H1 (cell line): Measurements from ENCODE around the gene SLC22A6. TPM values are rescaled to one million over a fixed set of nuclear protein-coding genes. Genes with fewer than 3 reads are reported as not detected.

Experiments
- CTCF ChIA-PET: fragments of 300-600 bp; sonication (Branson Sonifier 250); formaldehyde crosslinking; loops from one replicate; lab custom pipeline; 2021; ENCODE audit not compliant: partially characterized antibody; lab: Charles Lee
- POLR2A ChIA-PET: fragments of 300-600 bp; sonication (Branson Sonifier 250); formaldehyde crosslinking; loops from one replicate; lab custom pipeline; 2021; ENCODE audit warnings: inconsistent platforms; ENCODE audit not compliant: partially characterized antibody; lab: Charles Lee
- DNase-seq, 2 experiments: peaks; one replicate each; pipeline versions ENCODE4 v3.0.0 to v3.0.0-alpha.2; 2010 to 2022; ENCODE audit warnings: low spot score in 2 of 2, low read depth in 1 of 2, mixed read lengths in 1 of 2
- FAIRE-seq: peaks from 2 replicates; lab custom pipeline; 2011; peaks lifted over from hg19 to GRCh38; lab: Jason Lieb, UNC
- H2AFZ ChIP-seq: 2 replicates; pipeline ENCODE4 v1.8.1; 2012; ENCODE audit warnings: low read length, inconsistent platforms
- H2AK5ac ChIP-seq: 2 replicates; pipeline ENCODE4 v1.6.1; 2013; ENCODE audit warnings: low read depth, low read length
- H2BK120ac ChIP-seq: replicated peaks from 2 replicates; pipeline ENCODE3; 2013; ENCODE audit warnings: low read depth, low read length, inconsistent platforms
- H2BK12ac ChIP-seq: 2 replicates; pipeline ENCODE4 v1.6.1; 2013; ENCODE audit warnings: low read depth, low read length
- H2BK15ac ChIP-seq: 2 replicates; pipeline ENCODE4 v1.6.1; 2013; ENCODE audit warnings: low read length
- H2BK20ac ChIP-seq: 2 replicates; pipeline ENCODE4 v1.6.1; 2013; ENCODE audit warnings: low read length
- H2BK5ac ChIP-seq: 2 replicates; pipeline ENCODE4 v1.6.1; 2013; ENCODE audit warnings: low read depth, low read length
- H3K14ac ChIP-seq: 2 replicates; pipeline ENCODE4 v1.6.1; 2013; ENCODE audit warnings: inconsistent platforms; ENCODE audit not compliant: insufficient read length
- H3K18ac ChIP-seq: 2 replicates; pipeline ENCODE4 v1.6.1; 2013; ENCODE audit warnings: low read length; ENCODE audit errors: extremely low read depth
- H3K23ac ChIP-seq: 2 replicates; pipeline ENCODE4 v1.6.1; 2013; ENCODE audit warnings: inconsistent platforms; ENCODE audit not compliant: insufficient read length
- H3K23me2 ChIP-seq: 2 replicates; pipeline ENCODE4 v1.6.1; 2013; ENCODE audit warnings: low read depth, low read length
- H3K27ac ChIP-seq: 2 replicates; pipeline ENCODE4 v1.6.1; 2011; ENCODE audit warnings: low read depth, low read length, inconsistent platforms
- H3K27me3 ChIP-seq, 4 experiments: replicated peaks in 1 of 4; 1 replicate in 1 of 4; 2 replicates in 3 of 4; pipeline versions ENCODE4 v1.6.1 to v1.8.1; 2011 to 2013; ENCODE audit warnings: low read length in 3 of 4, mild to moderate bottlenecking in 3 of 4, inconsistent platforms in 2 of 4, mixed read lengths in 2 of 4, moderate library complexity in 1 of 4; ENCODE audit not compliant: control insufficient read depth in 3 of 4, insufficient read depth in 3 of 4; ENCODE audit errors: extremely low read depth in 1 of 4
- H3K36me3 ChIP-seq, 4 experiments: 2 replicates each; pipeline versions ENCODE4 v1.6.1 to v1.8.1; 2011 to 2013; ENCODE audit warnings: mild to moderate bottlenecking in 4 of 4, low read length in 3 of 4, moderate library complexity in 2 of 4, control low read depth in 1 of 4, inconsistent platforms in 1 of 4; ENCODE audit not compliant: insufficient read depth in 4 of 4, control insufficient read depth in 2 of 4
- H3K4ac ChIP-seq: replicated peaks from 2 replicates; pipeline ENCODE3; 2013; ENCODE audit warnings: low read length, low read depth, mixed read lengths, inconsistent platforms; ENCODE audit not compliant: insufficient read length
- H3K4me1 ChIP-seq, 4 experiments: replicated peaks in 1 of 4; 1 replicate in 1 of 4; 2 replicates in 3 of 4; pipeline versions ENCODE4 v1.6.1 to v1.8.1; 2011 to 2013; ENCODE audit warnings: low read length in 3 of 4, inconsistent platforms in 2 of 4, mixed read lengths in 1 of 4; ENCODE audit not compliant: insufficient read depth in 4 of 4, control insufficient read depth in 3 of 4
- H3K4me2 ChIP-seq, 2 experiments: 2 replicates each; pipeline versions ENCODE4 v1.6.1 to v1.8.1; 2011 to 2013; ENCODE audit warnings: low read depth in 2 of 2, low read length in 2 of 2, control low read depth in 1 of 2, inconsistent platforms in 1 of 2, mild to moderate bottlenecking in 1 of 2; ENCODE audit not compliant: insufficient read depth in 1 of 2
- H3K4me3 ChIP-seq, 4 experiments: fragments of 200-600, 300-600 bp in 1 of 4; sonication (generic), shearing (Covaris generic), sonication (Bioruptor Twin) in 1 of 4; 2 replicates each; pipeline versions ENCODE4 v1.5.1 to v1.8.1; 2011 to 2016; ENCODE audit warnings: low read length in 4 of 4, low read depth in 3 of 4, control low read depth in 2 of 4, inconsistent platforms in 2 of 4, mild to moderate bottlenecking in 2 of 4, mixed read lengths in 1 of 4, moderate library complexity in 1 of 4; ENCODE audit not compliant: insufficient read depth in 2 of 4; ENCODE audit errors: extremely low read depth in 1 of 4
- H3K56ac ChIP-seq: replicated peaks from 2 replicates; pipeline ENCODE3; 2013; ENCODE audit warnings: low read depth, mild to moderate bottlenecking, mixed read lengths, low read length, inconsistent platforms; ENCODE audit not compliant: insufficient read length
- H3K79me1 ChIP-seq: 2 replicates; pipeline ENCODE4 v1.6.1; 2013; ENCODE audit warnings: low read depth, low read length, control low read depth
- H3K79me2 ChIP-seq, 2 experiments: 2 replicates each; pipeline versions ENCODE4 v1.6.1 to v1.8.1; 2012 to 2013; ENCODE audit warnings: low read length in 2 of 2, mild to moderate bottlenecking in 2 of 2, inconsistent platforms in 1 of 2; ENCODE audit not compliant: insufficient read depth in 2 of 2, control insufficient read depth in 1 of 2
- H3K9ac ChIP-seq, 4 experiments: replicated peaks in 1 of 4; 1 replicate in 1 of 4; 2 replicates in 3 of 4; pipeline versions ENCODE4 v1.6.1 to v1.8.1; 2011 to 2013; ENCODE audit warnings: low read depth in 3 of 4, low read length in 3 of 4, control low read depth in 2 of 4, mild to moderate bottlenecking in 2 of 4, moderate library complexity in 2 of 4, inconsistent platforms in 1 of 4; ENCODE audit errors: extremely low read depth in 1 of 4
- H3K9me3 ChIP-seq, 2 experiments: 2 replicates each; pipeline versions ENCODE4 v1.6.1 to v1.8.1; 2012 to 2013; ENCODE audit warnings: mild to moderate bottlenecking in 2 of 2, moderate library complexity in 2 of 2, control low read depth in 1 of 2, inconsistent platforms in 1 of 2, low read depth in 1 of 2, low read length in 1 of 2, mixed read lengths in 1 of 2; ENCODE audit not compliant: insufficient read depth in 2 of 2
- H4K20me1 ChIP-seq, 2 experiments: replicated peaks in 1 of 2; 2 replicates each; pipeline versions ENCODE3 to v1.8.1; 2011 to 2013; ENCODE audit warnings: inconsistent platforms in 2 of 2, low read length in 2 of 2, mild to moderate bottlenecking in 1 of 2; ENCODE audit not compliant: insufficient read depth in 2 of 2, control insufficient read depth in 1 of 2
- H4K5ac ChIP-seq: 2 replicates; pipeline ENCODE4 v1.6.1; 2013; ENCODE audit warnings: low read length, low read depth, mixed read lengths, inconsistent platforms; ENCODE audit not compliant: insufficient read length
- H4K8ac ChIP-seq: 2 replicates; pipeline ENCODE4 v1.8.0; 2013; ENCODE audit warnings: mild to moderate bottlenecking, moderate library complexity, low read length, inconsistent platforms; ENCODE audit not compliant: insufficient read depth; ENCODE audit errors: extremely low read depth
- H4K91ac ChIP-seq: replicated peaks from 2 replicates; pipeline ENCODE3; 2013; ENCODE audit warnings: low read length, mixed read lengths, inconsistent platforms; ENCODE audit not compliant: insufficient read length
- CHD1 ChIP-seq: IDR thresholded peaks from 2 replicates; pipeline ENCODE4 v1.6.1; 2012; ENCODE audit warnings: low read depth, low read length, improper control_type of control experiment
- EZH2 ChIP-seq: fragments of 200-600 bp; sonication (generic); IDR thresholded peaks from 2 replicates; pipeline ENCODE4 v1.7.1; 2012; ENCODE audit warnings: low read depth, mild to moderate bottlenecking, moderate library complexity, low read length, inconsistent platforms; ENCODE audit not compliant: severe bottlenecking
- KDM1A ChIP-seq: fragments of 200-600, 300-600 bp; sonication (generic); IDR thresholded peaks from 2 replicates; pipeline ENCODE4 v1.7.1; 2016; ENCODE audit warnings: mild to moderate bottlenecking, low read length, borderline replicate concordance
- MAFK ChIP-seq: IDR thresholded peaks from 2 replicates; pipeline ENCODE4 v1.6.1; 2012; ENCODE audit warnings: low read depth, mild to moderate bottlenecking, improper control_type of control experiment, low read length
- NANOG ChIP-seq: IDR thresholded peaks from 2 replicates; pipeline ENCODE4 v1.6.1; 2011; ENCODE audit warnings: low read length, low read depth, mild to moderate bottlenecking, inconsistent platforms; ENCODE audit not compliant: insufficient read depth, poor library complexity, severe bottlenecking
- NRF1 ChIP-seq: IDR thresholded peaks from 2 replicates; pipeline ENCODE4 v1.6.1; 2011; ENCODE audit warnings: mild to moderate bottlenecking, low read depth, low read length, improper control_type of control experiment
- RFX5 ChIP-seq: IDR thresholded peaks from 2 replicates; pipeline ENCODE4 v1.6.1; 2011; ENCODE audit warnings: low read depth, low read length, improper control_type of control experiment, borderline replicate concordance
- SP1 ChIP-seq: IDR thresholded peaks from 2 replicates; pipeline ENCODE4 v1.6.1; 2011; ENCODE audit warnings: low read depth, low read length
- SUZ12 ChIP-seq: fragments of 200-600 bp; sonication (generic); IDR thresholded peaks from 2 replicates; pipeline ENCODE4 v1.6.1; 2012; ENCODE audit warnings: mild to moderate bottlenecking, inconsistent platforms, low read length, moderate library complexity, mixed read lengths
- USF2 ChIP-seq: IDR thresholded peaks from 2 replicates; pipeline ENCODE4 v1.6.1; 2011; ENCODE audit warnings: low read length, improper control_type of control experiment
- WGBS, 2 experiments: shearing (Covaris generic) in 1 of 2; methylation state at CpG; one replicate each; pipeline versions ENCODE4 v1.1.6 to v1.1.7; 2013 to 2015; ENCODE audit warnings: low lambda C conversion rate in 2 of 2, mixed read lengths in 2 of 2, inconsistent platforms in 1 of 2, low coverage in 1 of 2, missing lambda C conversion rate in 1 of 2; ENCODE audit not compliant: insufficient replicate concordance in 2 of 2, insufficient coverage in 1 of 2, insufficient read length in 1 of 2; ENCODE audit errors: extremely low coverage in 1 of 2, missing lambda C conversion rate in 1 of 2; 5-methylcytosine and 5-hydroxymethylcytosine counted together
- polyA plus RNA-seq, 7 experiments: library from polyadenylated mRNA; depleted of rRNA in 3 of 7; stranded (reverse) in 5 of 7; unstranded in 2 of 7; fragments of >200 nt in 5 of 7; fragments of 200-250 nt in 2 of 7; gene quantifications; 1 replicate in 5 of 7; 2 replicates in 1 of 7; 4 replicates in 1 of 7; pipeline versions ENCODE4 v1.2.1 to v1.2.3, GENCODE V29; 2011 to 2013; ENCODE audit warnings: missing spikeins in 2 of 7, mixed read lengths in 2 of 7
- total RNA-seq: library from RNA; stranded (reverse); fragmentation: NEBNext Ultra II Directional; extraction: Animal tissue kit (Norgen Biotek cat#: 25700); gene quantifications from 2 replicates; pipeline ENCODE4 v1.2.1, GENCODE V29; 2021

SLC22A6 gene
- total and polyA plus RNA-seq, 2 of the 8 experiments (the other 6 are each of a cell fraction or from before 2014, with no cell fraction given) = not detected

GRCh38 chr11:62926680-62927455 lies 57.9 kb downstream of the SLC22A6 start:
- Histone ChIP-seq H3K23me2 (peaks cover 17% of the 10 kb centered on the region), H2BK12ac (peak overlapping the region; percentile 99; the same call in 1 of the 2 replicates), H3K4me2 (peak overlapping the region; percentile 97 to 99), H3K14ac (no peak overlapping the region), H2BK120ac (no peak overlapping the region), H2BK15ac (0 out of 2 replicates have a peak overlapping the region, but pooled peaks have one; percentile 46), H4K8ac (peak overlapping the region; percentile 51), H3K4me1 (peaks cover 6 to 33% (median 19%) of the 10 kb centered on the region in 4 experiments), H3K56ac (no peak overlapping the region), H3K23ac (no peak overlapping the region), H3K79me2 (no peaks in the 10 kb centered on the region), H2AFZ (peak overlapping the region; percentile 78; the same call in 1 of the 2 replicates), H3K27me3 (peaks cover 15 to 59% (median 51%) of the 10 kb centered on the region in 4 experiments), H2BK20ac (peak overlapping the region; percentile 80; the same call in 1 of the 2 replicates), H3K18ac (peak overlapping the region; percentile 57; the same call in 1 of the 2 replicates), H3K79me1 (no peaks in the 10 kb centered on the region), H3K4ac (no peak overlapping the region), H2AK5ac (no peak overlapping the region), H2BK5ac (peak overlapping the region; percentile 71; the same call in 1 of the 2 replicates), H4K20me1 (no peaks in the 10 kb centered on the region), H3K9me3 (no peaks in the 10 kb centered on the region), H4K91ac (no peak overlapping the region), H3K9ac (0 out of 7 replicates have a peak overlapping the region, but pooled peaks of 1 of the 4 experiments have one; percentile 11), H3K27ac (no peak overlapping the region), H3K4me3 (peak overlapping the region; percentile 55 to 76 (median 62)), H3K36me3 (no peaks in the 10 kb centered on the region), H4K5ac (no peak overlapping the region)
- DNase-seq = no peak
- ChIA-PET POLR2A (interaction anchor here (0.6 to 57.8 kb wide), 12 partner anchors 8 to 157 kb away, joined by 3 to 1185 read pairs (median 5); partner anchors contain the start of gene SLC3A2), CTCF (interaction anchor here (0.6 to 16.5 kb wide), 13 partner anchors 9 to 201 kb away, joined by 3 to 232 read pairs (median 4); no protein-coding TSS in a partner anchor)
- WGBS, 2 experiments = 9% methylated on average over 31 of the region's 53 CpGs; no CpG with 5 or more reads in 1 of the 2 experiments
- FAIRE-seq = no peak
- peak; percentile 80 for TF ChIP-seq SUZ12
- peak; percentile 90; the same call in 1 of the 2 replicates for TF ChIP-seq KDM1A
- TF ChIP-seq RFX5 = no peak
- no peak for TF ChIP-seq NRF1
- no peak for TF ChIP-seq NANOG
- peak; percentile 68 for TF ChIP-seq EZH2
- no peak for TF ChIP-seq CHD1
- no peak for TF ChIP-seq MAFK
- TF ChIP-seq SP1 = no peak
- no peak for TF ChIP-seq USF2
